IPS-15b (cell line): ENCODE data around the gene KIF26B.

ENCODE experiments used
- H3K27me3 ChIP-seq: one replicate; pipeline ENCODE4 v1.6.1; 2013; ENCODE audit warnings: low read length; ENCODE audit not compliant: control insufficient read depth, insufficient read depth
- H3K36me3 ChIP-seq: one replicate; pipeline ENCODE4 v1.6.1; 2013; ENCODE audit warnings: low read length; ENCODE audit not compliant: control insufficient read depth, insufficient read depth
- H3K4me1 ChIP-seq: one replicate; pipeline ENCODE4 v1.6.1; 2013; ENCODE audit warnings: mild to moderate bottlenecking, low read length; ENCODE audit not compliant: control insufficient read depth, insufficient read depth
- H3K4me3 ChIP-seq: one replicate; pipeline ENCODE4 v1.5.1; 2013; ENCODE audit warnings: low read depth, low read length
- H3K9ac ChIP-seq: one replicate; pipeline ENCODE4 v1.6.1; 2013; ENCODE audit warnings: low read depth, mild to moderate bottlenecking, low read length
- H3K9me3 ChIP-seq: one replicate; pipeline ENCODE4 v1.6.1; 2013; ENCODE audit warnings: mild to moderate bottlenecking, low read length; ENCODE audit not compliant: control insufficient read depth, insufficient read depth

The KIF26B gene

DNA sequence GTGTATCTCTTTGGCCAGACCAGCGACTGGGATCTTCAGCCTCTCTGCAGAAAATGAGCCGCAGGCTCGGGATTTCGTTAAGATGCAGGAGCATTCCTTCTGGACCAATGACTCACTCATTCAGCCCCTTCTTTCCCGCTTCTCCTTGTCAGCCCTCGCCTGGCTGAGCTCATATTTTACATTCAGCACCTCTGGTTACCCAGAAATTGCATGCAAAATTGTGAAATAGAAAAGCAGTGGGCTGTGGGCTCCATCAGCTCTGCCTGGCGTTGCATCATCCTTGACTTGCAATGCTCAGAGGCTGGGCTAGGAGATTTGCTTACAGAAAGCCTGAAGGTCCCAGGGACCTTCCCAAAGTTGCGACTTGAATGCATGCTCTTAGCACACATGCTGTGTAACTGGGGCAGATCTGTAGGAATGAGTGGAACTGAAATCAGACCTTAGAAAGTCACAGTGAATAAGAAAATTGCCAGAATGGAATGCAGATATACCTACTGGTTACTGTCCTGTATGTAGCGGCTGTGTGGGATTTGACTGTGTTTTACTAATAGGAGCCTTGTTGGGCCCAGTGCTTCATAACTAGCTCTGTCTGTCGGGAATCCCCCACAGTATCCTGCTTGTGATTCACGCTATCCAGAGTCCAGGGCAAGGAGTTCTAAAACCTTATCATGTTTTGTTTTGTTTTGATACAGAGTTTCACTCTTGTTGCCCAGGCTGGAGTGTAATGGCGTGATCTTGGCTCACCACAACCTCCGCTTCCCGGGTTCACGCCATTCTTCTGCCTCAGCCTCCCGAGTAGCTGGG, 444.8 kb downstream of the KIF26B start:
- no peaks in the 10 kb centered on the region for H3K27me3 ChIP-seq
- H3K36me3 ChIP-seq: no peaks in the 10 kb centered on the region
- no peaks in the 10 kb centered on the region for H3K9me3 ChIP-seq
- H3K4me1 ChIP-seq: no peaks in the 10 kb centered on the region
- H3K9ac ChIP-seq: no peak overlapping the region
- no peak overlapping the region for H3K4me3 ChIP-seq

DNA sequence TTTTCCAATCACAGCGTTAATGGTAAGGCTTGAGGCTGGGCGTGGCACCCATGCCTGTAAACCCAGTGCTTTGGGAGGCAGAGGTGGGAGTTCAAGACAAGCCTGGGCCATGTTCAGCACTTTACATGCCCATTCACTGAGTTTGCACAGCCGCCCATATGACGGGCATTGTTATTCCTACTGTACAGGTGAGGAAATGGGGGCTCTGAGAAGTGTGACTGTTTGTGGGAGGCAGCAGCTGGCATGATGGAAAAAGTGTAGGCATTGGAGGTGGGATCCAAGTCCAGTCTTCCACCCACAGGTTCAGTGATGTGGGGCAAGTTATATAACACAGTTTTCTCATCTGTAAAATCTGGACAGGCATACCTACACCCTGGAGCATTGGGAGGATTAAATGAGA, 445.9 kb downstream of the KIF26B start:
- H3K36me3 ChIP-seq: no peaks in the 10 kb centered on the region
- H3K27me3 ChIP-seq: no peaks in the 10 kb centered on the region
- H3K4me3 ChIP-seq: no peak overlapping the region
- no peaks in the 10 kb centered on the region for H3K4me1 ChIP-seq
- H3K9ac ChIP-seq: no peak overlapping the region
- H3K9me3 ChIP-seq: no peaks in the 10 kb centered on the region

DNA sequence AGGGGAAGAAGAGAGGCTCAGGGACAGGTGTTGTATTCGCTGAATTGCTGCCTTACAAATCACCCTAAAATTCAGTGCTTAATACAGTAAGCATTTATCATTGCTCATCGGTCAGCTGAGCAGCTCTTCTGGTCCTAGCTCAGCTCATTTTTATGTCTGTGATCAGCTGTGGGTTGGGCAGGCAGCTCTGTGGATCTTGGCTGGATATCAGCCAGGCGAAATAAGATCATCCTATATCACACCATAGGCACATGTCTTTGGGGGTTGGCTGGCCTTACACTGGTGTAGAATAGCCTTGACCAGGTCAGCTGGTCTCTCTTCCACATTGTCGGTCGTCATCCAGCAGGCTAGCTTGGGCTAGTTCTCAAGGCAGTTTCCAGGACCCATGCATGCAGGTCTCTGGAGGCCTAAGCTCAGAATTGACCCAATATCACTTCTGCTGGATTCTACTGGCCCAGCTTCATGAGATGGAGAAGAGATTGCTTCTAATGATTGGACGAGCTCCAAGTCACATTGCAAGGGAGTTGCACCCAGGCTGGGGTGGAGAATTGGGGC, 448.6 kb downstream of the KIF26B start:
- Histone ChIP-seq H3K36me3 (no peaks in the 10 kb centered on the region), H3K4me3 (no peak overlapping the region), H3K9me3 (no peaks in the 10 kb centered on the region), H3K4me1 (no peaks in the 10 kb centered on the region), H3K27me3 (no peaks in the 10 kb centered on the region), H3K9ac (no peak overlapping the region)

DNA sequence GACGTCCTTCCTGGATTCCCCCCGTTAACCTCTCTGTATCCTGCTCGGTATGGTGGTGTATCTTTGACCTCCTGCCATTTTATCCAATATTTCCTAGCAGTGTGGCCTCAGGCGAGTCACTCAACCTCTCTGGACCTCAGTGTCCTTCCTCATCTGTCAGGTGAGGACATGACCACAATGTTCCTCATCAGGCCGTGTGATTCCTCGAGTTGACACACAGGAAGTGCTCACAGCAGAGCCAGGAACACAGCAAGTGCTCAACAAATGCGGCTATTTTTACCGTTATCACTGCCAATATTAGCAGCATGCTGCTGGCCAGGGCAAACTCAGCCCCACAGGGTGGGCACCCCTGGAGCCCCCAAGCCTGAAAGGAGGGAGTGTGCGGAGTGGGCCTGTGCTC, 450.2 kb downstream of the KIF26B start:
- H3K4me1 ChIP-seq: no peaks in the 10 kb centered on the region
- H3K36me3 ChIP-seq: no peaks in the 10 kb centered on the region
- no peaks in the 10 kb centered on the region for H3K9me3 ChIP-seq
- no peaks in the 10 kb centered on the region for H3K27me3 ChIP-seq
- no peak overlapping the region for H3K9ac ChIP-seq
- no peak overlapping the region for H3K4me3 ChIP-seq

GRCh38 chr1:245605480-245606156, 450.8 kb downstream of the KIF26B start:
- Histone ChIP-seq H3K27me3 (no peaks in the 10 kb centered on the region), H3K36me3 (no peaks in the 10 kb centered on the region), H3K4me3 (no peak overlapping the region), H3K9me3 (no peaks in the 10 kb centered on the region), H3K9ac (no peak overlapping the region), H3K4me1 (no peaks in the 10 kb centered on the region)

DNA sequence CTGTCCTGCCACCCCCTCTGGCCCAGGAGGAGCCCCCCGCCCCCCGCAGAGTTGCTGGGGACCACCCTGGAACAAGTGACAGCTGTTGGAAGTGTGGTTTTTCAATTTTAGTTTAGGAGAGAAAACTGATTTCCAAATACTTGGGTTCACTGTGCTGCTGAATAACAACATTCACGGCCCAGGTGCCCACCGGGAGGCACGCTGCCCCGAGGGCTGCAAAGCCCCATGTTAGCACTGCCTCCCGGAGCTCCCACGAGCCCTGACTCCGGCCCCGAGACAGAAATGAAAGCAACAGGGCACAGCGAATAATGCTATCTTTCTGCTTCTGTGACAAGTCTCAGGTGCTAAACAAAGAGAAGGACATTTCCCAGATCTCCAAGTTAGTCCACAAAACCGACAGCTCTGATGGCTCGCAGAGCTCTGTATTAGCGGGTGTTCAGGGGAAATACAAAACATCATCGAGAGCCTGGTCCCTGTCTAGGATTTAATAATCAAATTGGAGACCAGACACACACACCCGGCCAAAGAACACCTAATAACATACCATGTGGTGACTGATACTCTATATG, 451.5 kb downstream of the KIF26B start:
- H3K4me3 ChIP-seq: no peak overlapping the region
- no peaks in the 10 kb centered on the region for H3K4me1 ChIP-seq
- H3K9ac ChIP-seq: no peak overlapping the region
- no peaks in the 10 kb centered on the region for H3K36me3 ChIP-seq
- H3K27me3 ChIP-seq: no peaks in the 10 kb centered on the region
- H3K9me3 ChIP-seq: no peaks in the 10 kb centered on the region

- Histone ChIP-seq H3K27me3 (no peaks in the 10 kb centered on the region), H3K9ac (no peak overlapping the region), H3K9me3 (no peaks in the 10 kb centered on the region), H3K4me3 (no peak overlapping the region), H3K36me3 (no peaks in the 10 kb centered on the region), H3K4me1 (no peaks in the 10 kb centered on the region)
Measured at GRCh38 chr1:245608271-245608670, 453.5 kb downstream of the KIF26B start.

DNA sequence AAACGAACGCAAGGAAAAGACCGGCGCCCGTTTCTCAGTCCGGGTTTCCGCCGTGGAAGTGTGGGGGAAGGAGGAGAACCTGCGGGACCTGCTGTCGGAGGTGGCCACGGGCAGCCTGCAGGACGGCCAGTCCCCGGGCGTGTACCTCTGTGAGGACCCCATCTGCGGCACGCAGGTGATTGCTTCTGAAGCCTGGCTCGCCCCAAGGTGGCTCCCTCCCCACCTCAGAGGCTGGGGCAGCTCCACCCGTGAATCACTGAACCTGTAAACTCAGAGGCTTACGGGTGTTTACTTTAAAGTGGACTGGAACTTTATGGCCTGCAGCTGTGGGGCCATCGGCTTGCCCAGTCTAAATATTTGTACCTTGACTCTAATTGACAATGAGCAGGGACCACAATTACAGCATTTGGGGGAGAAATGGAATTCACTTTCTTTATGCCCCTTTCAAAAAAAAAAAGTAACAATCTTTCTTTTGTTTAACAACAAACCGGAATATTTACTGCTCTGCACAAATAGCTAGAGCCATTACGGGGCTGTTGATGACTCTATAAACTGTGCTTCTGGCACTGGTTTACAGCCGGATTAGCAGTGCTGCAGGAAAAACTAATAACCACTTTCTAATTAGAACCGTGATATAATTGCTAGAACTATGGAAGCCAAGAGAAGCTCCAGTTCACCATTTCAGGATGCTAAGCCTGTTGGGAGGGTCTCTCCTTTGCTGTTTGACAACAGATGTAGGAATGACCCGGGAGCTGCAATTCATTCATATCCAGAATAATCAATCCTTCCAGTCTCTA, 454.8 kb downstream of the KIF26B start:
- no peaks in the 10 kb centered on the region for H3K4me1 ChIP-seq
- H3K9me3 ChIP-seq: no peaks in the 10 kb centered on the region
- H3K9ac ChIP-seq: no peak overlapping the region
- no peak overlapping the region for H3K4me3 ChIP-seq
- H3K36me3 ChIP-seq: no peaks in the 10 kb centered on the region
- no peaks in the 10 kb centered on the region for H3K27me3 ChIP-seq

- Histone ChIP-seq H3K4me1 (no peaks in the 10 kb centered on the region), H3K9ac (no peak overlapping the region), H3K9me3 (no peaks in the 10 kb centered on the region), H3K36me3 (no peaks in the 10 kb centered on the region), H3K4me3 (no peak overlapping the region), H3K27me3 (no peaks in the 10 kb centered on the region)
Measured at GRCh38 chr1:245611251-245611650, 456.5 kb downstream of the KIF26B start.

DNA sequence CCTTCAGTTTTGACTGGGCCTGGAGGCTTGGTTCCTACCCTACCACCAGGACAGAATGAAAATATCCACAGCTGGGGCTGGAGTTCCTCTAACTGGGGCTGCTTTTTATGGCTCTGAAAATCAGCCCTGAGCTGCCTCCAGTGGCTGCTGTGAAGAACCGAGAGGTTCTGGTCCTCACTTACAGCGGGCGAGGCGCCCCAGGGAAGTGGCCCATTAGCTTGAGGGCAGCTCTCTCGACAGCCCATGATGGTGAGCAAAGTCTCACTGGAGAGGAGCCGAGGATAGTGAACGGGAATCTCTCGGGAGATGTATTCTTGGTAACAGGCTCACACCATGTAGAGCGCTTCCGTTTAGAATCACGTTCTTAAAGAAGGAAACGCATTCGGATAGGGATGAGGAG, 459.7 kb downstream of the KIF26B start:
- H3K4me3 ChIP-seq: no peak overlapping the region
- no peak overlapping the region for H3K9ac ChIP-seq
- no peaks in the 10 kb centered on the region for H3K4me1 ChIP-seq
- no peaks in the 10 kb centered on the region for H3K36me3 ChIP-seq
- H3K9me3 ChIP-seq: no peaks in the 10 kb centered on the region
- H3K27me3 ChIP-seq: no peaks in the 10 kb centered on the region

- Histone ChIP-seq H3K4me1 (no peaks in the 10 kb centered on the region), H3K4me3 (no peak overlapping the region), H3K9me3 (no peaks in the 10 kb centered on the region), H3K36me3 (no peaks in the 10 kb centered on the region), H3K9ac (no peak overlapping the region), H3K27me3 (no peaks in the 10 kb centered on the region)
Measured at GRCh38 chr1:245615001-245615400, 460.2 kb downstream of the KIF26B start.
